K562 (cell line): ENCODE results near the gene FGR. TPM values are rescaled to one million over a fixed set of nuclear protein-coding genes. Genes with fewer than 3 reads are reported as not detected.
A peak's percentile ranks its signal among the peaks of the same experiment; 100 is the strongest.

ENCODE experiments used
- ATAC-seq: fragments of 200-7000 bp; cut with Tn5 transposase; 3 replicates; pipeline ENCODE4 v1.9.1; 2020; ENCODE audit warnings: moderate library complexity
- BruUV-seq: library from RNA; stranded (reverse); fragments of 400-500 nt; replicated peaks from 2 replicates; lab custom pipeline; 2021; lab: Mats Ljungman, UMichigan
- CTCF ChIA-PET: fragments of 300-600 bp; formaldehyde crosslinking; extraction: SDS; loops from one replicate; lab custom pipeline; 2021; ENCODE audit warnings: low intra/inter-chr PET ratio; lab: Yijun Ruan, JAX
- POLR2A ChIA-PET: fragments of 300-600, 350-650 bp; sonication (Branson Sonifier 250); formaldehyde crosslinking; extraction: SDS; loops from one replicate; lab custom pipeline; 2021; ENCODE audit warnings: antibody characterized with exemption, inconsistent platforms; lab: Yijun Ruan, JAX
- DNase-seq, 4 experiments: peaks; one replicate each; pipeline versions ENCODE4 v3.0.0 to v3.0.0-alpha.2; 2011 to 2018; ENCODE audit warnings: low spot score in 3 of 4, mixed read lengths in 3 of 4; ENCODE audit errors: extremely low read depth in 1 of 4
- FAIRE-seq: peaks from 2 replicates; lab custom pipeline; 2011; peaks lifted over from hg19 to GRCh38; lab: Jason Lieb, UNC
- H2AFZ ChIP-seq: 2 replicates; pipeline ENCODE4 v1.6.0; 2011; ENCODE audit warnings: low read depth, low read length, control low read depth, inconsistent platforms
- H3K27ac ChIP-seq: fragments of 200-600 bp; 3 replicates; pipeline ENCODE4 v1.8.0; 2011; ENCODE audit warnings: low read depth, mild to moderate bottlenecking, control low read depth, inconsistent platforms, low read length, moderate library complexity, mixed read lengths; ENCODE audit errors: extremely low read depth
- H3K27me3 ChIP-seq, 2 experiments: fragments of 300-600 bp in 1 of 2; 2 replicates in 1 of 2; 3 replicates in 1 of 2; pipeline versions ENCODE4 v1.6.0 to v1.8.0; 2011; ENCODE audit warnings: inconsistent platforms in 2 of 2, low read length in 2 of 2, mild to moderate bottlenecking in 1 of 2, mixed read lengths in 1 of 2, moderate library complexity in 1 of 2; ENCODE audit not compliant: control insufficient read depth in 2 of 2, insufficient read depth in 2 of 2
- H3K36me3 ChIP-seq: fragments of 300-600 bp; 3 replicates; pipeline ENCODE4 v1.8.0; 2011; ENCODE audit warnings: mild to moderate bottlenecking, low read length, inconsistent platforms; ENCODE audit not compliant: control insufficient read depth, insufficient read depth
- H3K4me1 ChIP-seq, 2 experiments: fragments of 200-600 bp in 1 of 2; replicated peaks in 1 of 2; 2 replicates in 1 of 2; 3 replicates in 1 of 2; pipeline versions ENCODE4 v1.5.1 to v1.8.0; 2011; ENCODE audit warnings: inconsistent platforms in 2 of 2, low read length in 2 of 2, mild to moderate bottlenecking in 1 of 2, mixed read lengths in 1 of 2, moderate library complexity in 1 of 2; ENCODE audit not compliant: control insufficient read depth in 2 of 2, insufficient read depth in 2 of 2
- H3K4me2 ChIP-seq: 2 replicates; pipeline ENCODE4 v1.6.1; 2011; ENCODE audit warnings: low read length, control low read depth, inconsistent platforms, mixed read lengths; ENCODE audit not compliant: insufficient read depth
- H3K4me3 ChIP-seq: fragments of 200-600 bp; sonication (generic), shearing (Covaris generic); 2 replicates; pipeline ENCODE4 v1.5.1; 2016; ENCODE audit warnings: control low read depth, inconsistent platforms
- H3K79me2 ChIP-seq: fragments of 200-600 bp; 3 replicates; pipeline ENCODE4 v1.8.0; 2011; ENCODE audit warnings: low read length, inconsistent platforms; ENCODE audit not compliant: control insufficient read depth, insufficient read depth
- H3K9ac ChIP-seq, 2 experiments: 2 replicates each; pipeline versions ENCODE4 v1.6.0 to v1.6.1; 2011; ENCODE audit warnings: low read depth in 2 of 2, low read length in 2 of 2, control low read depth in 1 of 2, inconsistent platforms in 1 of 2, mild to moderate bottlenecking in 1 of 2, mixed read lengths in 1 of 2; ENCODE audit not compliant: insufficient read depth in 1 of 2
- H3K9me1 ChIP-seq: one replicate; pipeline ENCODE4 v1.6.0; 2011; ENCODE audit warnings: inconsistent platforms, mild to moderate bottlenecking, low read length, moderate library complexity; ENCODE audit not compliant: control insufficient read depth, insufficient read depth
- H3K9me3 ChIP-seq: replicated peaks from 2 replicates; pipeline ENCODE4 v1.5.1; 2011; ENCODE audit warnings: low read depth, low read length, inconsistent platforms; ENCODE audit not compliant: control insufficient read depth, insufficient read depth
- H4K20me1 ChIP-seq: replicated peaks from 2 replicates; pipeline ENCODE4 v1.6.1; 2011; ENCODE audit warnings: low read length, inconsistent platforms, mixed read lengths; ENCODE audit not compliant: control insufficient read depth, insufficient read depth
- CC2D1A ChIP-seq: fragments of 450-650 bp; IDR thresholded peaks from 2 replicates; pipeline ENCODE4 v1.6.1; 2017; ENCODE audit warnings: mild to moderate bottlenecking
- ELF1 ChIP-seq: fragments of 200-800 bp; sonication (Bioruptor generic); IDR thresholded peaks from 2 replicates; pipeline ENCODE4 v1.6.1; 2016; ENCODE audit warnings: missing genetic modification characterization, missing compliant biosample characterization
- GTF2F1 ChIP-seq: IDR thresholded peaks from 2 replicates; pipeline ENCODE4 v1.6.1; 2011; ENCODE audit warnings: low read depth, low read length, improper control_type of control experiment
- HMGXB4 ChIP-seq: sonication (generic); formaldehyde crosslinking; IDR thresholded peaks from 2 replicates; pipeline ENCODE4 v1.8.1; 2023; ENCODE audit warnings: mild to moderate bottlenecking, missing genetic modification reagents
- MCM5 ChIP-seq: fragments of 450-650 bp; IDR thresholded peaks from 2 replicates; pipeline ENCODE4 v1.6.1; 2016; ENCODE audit warnings: low read depth
- PATZ1 ChIP-seq: fragments of 250-450 bp; sonication (Bioruptor Pico); IDR thresholded peaks from 2 replicates; pipeline ENCODE4 v1.5.0; 2020; ENCODE audit warnings: mild to moderate bottlenecking, borderline replicate concordance
- PKNOX1 ChIP-seq: fragments of 450-650 bp; IDR thresholded peaks from 2 replicates; pipeline ENCODE4 v1.6.1; 2016
- ZKSCAN8 ChIP-seq: fragments of 200-800 bp; sonication (Bioruptor generic); IDR thresholded peaks from 2 replicates; pipeline ENCODE4 v1.6.1; 2016; ENCODE audit warnings: missing genetic modification characterization, missing compliant biosample characterization
- ZNF274 ChIP-seq: IDR thresholded peaks from 2 replicates; pipeline ENCODE4 v1.6.1; 2011; ENCODE audit warnings: low read depth, mild to moderate bottlenecking, low read length, moderate library complexity, borderline replicate concordance
- WGBS: fragments of 100-300 bp; shearing (Covaris generic); methylation state at CpG from one replicate; pipeline ENCODE4 v1.1.6; 2016; ENCODE audit warnings: low coverage, mixed read lengths; ENCODE audit not compliant: insufficient coverage; ENCODE audit errors: missing lambda C conversion rate; 5-methylcytosine and 5-hydroxymethylcytosine counted together
- in situ Hi-C: fragments of 300-500 bp; cut with MboI; formaldehyde crosslinking; loops from 4 replicates; pipeline ENCODE4 v1.15.0; 2018; ENCODE audit warnings: inconsistent platforms, mixed read lengths
- intact Hi-C: fragments of 100-400 bp; cut with micrococcal nuclease; formaldehyde crosslinking; loops from 2 replicates; pipeline ENCODE4 v1.14.2; 2022
- polyA plus RNA-seq, 8 experiments: library from polyadenylated mRNA; depleted of rRNA in 4 of 8; stranded (reverse) in 5 of 8; unstranded in 3 of 8; fragments of >200 nt; fragmentation: Nextera tagmentation in 2 of 8; fragmentation: Illumina TruSeq in 1 of 8; extraction: Ambion mirVana in 2 of 8; extraction: Trizol in 1 of 8; gene quantifications; 2 replicates each; pipeline versions ENCODE4 v1.2.1 to v1.2.3, GENCODE V29; 2011 to 2014; ENCODE audit warnings: inconsistent platforms in 1 of 8, missing spikeins in 1 of 8
- total RNA-seq, 7 experiments: library from RNA; depleted of rRNA in 6 of 7; stranded (reverse); fragments of >200 nt in 6 of 7; fragmentation: Illumina TruSeq in 2 of 7; extraction: Trizol in 2 of 7; gene quantifications; 2 replicates each; pipeline versions ENCODE4 v1.2.1 to v1.2.3, GENCODE V29; 2011 to 2021; ENCODE audit warnings: low replicate concordance in 1 of 7

FGR gene
- total and polyA plus RNA-seq, 9 of the 15 experiments (the other 6 are each of a cell fraction or from before 2014, with no cell fraction given): 0.04 to 0.11 TPM; not detected in 7

- FAIRE-seq (no peak), ATAC-seq (no peak), DNase-seq (no peak)
- no peaks in the 10 kb centered on the region for H3K27me3 ChIP-seq
- in situ Hi-C loops: no loop called here
- H3K36me3 ChIP-seq: peaks cover 38% of the 10 kb centered on the region; the same call in 2 of the 3 replicates
- peaks cover 18% of the 10 kb centered on the region for H3K9me1 ChIP-seq
- no peak overlapping the region for H3K4me3 ChIP-seq
- H3K9me3 ChIP-seq: no peaks in the 10 kb centered on the region
- TF ChIP-seq CC2D1A: no peak
- no peak for TF ChIP-seq ZKSCAN8 (CRISPR knock-in tag)
- TF ChIP-seq HMGXB4 (CRISPR knock-in tag): no peak
- no peak for TF ChIP-seq GTF2F1
- no peak for TF ChIP-seq PKNOX1
- no peak for TF ChIP-seq PATZ1
- no peak for TF ChIP-seq ZNF274
- no peak for TF ChIP-seq ELF1 (tag)
- TF ChIP-seq MCM5: no peak
- H2AFZ ChIP-seq: no peak overlapping the region
- H4K20me1 ChIP-seq: peaks cover 63% of the 10 kb centered on the region
- intact Hi-C loops: no loop called here
- peak overlapping the region in 1 of 2 experiments; percentile 64; a peak in 2 of 4 replicates for H3K9ac ChIP-seq
- no peak overlapping the region for H3K27ac ChIP-seq
- H3K4me1 ChIP-seq: peaks cover 62 to 88% of the 10 kb centered on the region in 2 experiments
- 75% methylated on average over 7 of the region's 9 CpGs for WGBS
- no TSS peak for BruUV-seq
- ChIA-PET POLR2A (interaction anchor here (0.7 to 1.4 kb wide), 2 partner anchors 11 to 24 kb away, joined by 3 to 4 read pairs; no protein-coding TSS in a partner anchor), CTCF (no interaction called here)
- no peak overlapping the region for H3K4me2 ChIP-seq
- H3K79me2 ChIP-seq: peaks cover 96% of the 10 kb centered on the region
Observed at GRCh38 chr1:27596261-27596660, 38.7 kb downstream of the FGR start.
